ENCODE data around the gene ACP1. TPM values are rescaled to one million over a fixed set of nuclear protein-coding genes. Genes with fewer than 3 reads are reported as not detected.

ACP1 gene
- total and polyA plus RNA-seq, 2 experiments from 2014 or later = 189 to 281 TPM

DNA sequence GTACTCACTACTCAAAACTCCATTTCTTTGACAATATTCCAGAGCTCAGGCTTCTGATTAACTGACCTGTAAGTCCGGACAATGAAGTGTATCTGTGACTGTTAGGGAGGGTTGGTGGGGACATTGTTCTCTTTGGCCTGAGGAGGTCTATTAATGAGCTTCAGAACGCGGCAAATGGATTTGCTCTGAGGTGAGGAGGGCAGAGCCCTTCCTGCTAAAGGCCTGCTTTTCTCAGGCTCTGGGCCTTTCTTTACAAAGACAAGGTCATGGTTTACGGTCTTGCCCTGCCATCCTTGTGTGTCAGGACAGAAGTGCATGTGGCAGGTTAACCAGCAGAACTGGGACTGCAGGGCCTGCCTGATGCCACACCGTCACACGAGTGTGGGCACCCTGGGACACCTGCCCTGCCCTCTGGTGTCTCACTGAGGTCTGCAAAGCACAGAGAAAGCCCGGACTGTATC, 15.9 kb downstream of the ACP1 start:
- H3K36me3 Mint-ChIP-seq (ENCODE audit: low read depth) = peaks cover 57% of the 10 kb centered on the region
- no peak overlapping the region for H3K27ac ChIP-seq (ENCODE audit: low read depth)
- peaks cover 36% of the 10 kb centered on the region for H3K79me2 ChIP-seq (replicated peaks; ENCODE audit: insufficient read depth)
- peaks cover 15% of the 10 kb centered on the region for H3F3A ChIP-seq (replicated peaks; ENCODE audit: low read depth)
- no peak for ATAC-seq
- peaks cover 6% of the 10 kb centered on the region for H3K27me3 Mint-ChIP-seq (ENCODE audit: insufficient read depth, low read depth, poor library complexity)
- peaks cover 21% of the 10 kb centered on the region for H4K20me1 ChIP-seq (replicated peaks; ENCODE audit: insufficient read depth)
- no peak overlapping the region for H3K4me2 ChIP-seq
- DNase-seq (ENCODE audit: low spot score) = no peak
- H3K27me3 ChIP-seq (ENCODE audit: insufficient read depth) = peaks cover 1% of the 10 kb centered on the region
- no peak overlapping the region for H2AFZ ChIP-seq
- H3K9me2 ChIP-seq (ENCODE audit: insufficient read depth) = no peaks in the 10 kb centered on the region
- H3K36me3 ChIP-seq (ENCODE audit: insufficient read depth) = peaks cover 32% of the 10 kb centered on the region
- H3K4me3 ChIP-seq = no peak overlapping the region
- H3K4me1 ChIP-seq (ENCODE audit: insufficient read depth) = peaks cover 31% of the 10 kb centered on the region
- TF ChIP-seq, protein P1, sequence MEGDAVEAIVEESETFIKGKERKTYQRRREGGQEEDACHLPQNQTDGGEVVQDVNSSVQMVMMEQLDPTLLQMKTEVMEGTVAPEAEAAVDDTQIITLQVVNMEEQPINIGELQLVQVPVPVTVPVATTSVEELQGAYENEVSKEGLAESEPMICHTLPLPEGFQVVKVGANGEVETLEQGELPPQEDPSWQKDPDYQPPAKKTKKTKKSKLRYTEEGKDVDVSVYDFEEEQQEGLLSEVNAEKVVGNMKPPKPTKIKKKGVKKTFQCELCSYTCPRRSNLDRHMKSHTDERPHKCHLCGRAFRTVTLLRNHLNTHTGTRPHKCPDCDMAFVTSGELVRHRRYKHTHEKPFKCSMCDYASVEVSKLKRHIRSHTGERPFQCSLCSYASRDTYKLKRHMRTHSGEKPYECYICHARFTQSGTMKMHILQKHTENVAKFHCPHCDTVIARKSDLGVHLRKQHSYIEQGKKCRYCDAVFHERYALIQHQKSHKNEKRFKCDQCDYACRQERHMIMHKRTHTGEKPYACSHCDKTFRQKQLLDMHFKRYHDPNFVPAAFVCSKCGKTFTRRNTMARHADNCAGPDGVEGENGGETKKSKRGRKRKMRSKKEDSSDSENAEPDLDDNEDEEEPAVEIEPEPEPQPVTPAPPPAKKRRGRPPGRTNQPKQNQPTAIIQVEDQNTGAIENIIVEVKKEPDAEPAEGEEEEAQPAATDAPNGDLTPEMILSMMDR (conservative IDR thresholded peaks at IDR 0.05; ENCODE audit: low read depth in 2 of 2) = no peak
- TF ChIP-seq ETS1 (IDR thresholded peaks at IDR 0.05) (no peak), STAT1 (IDR thresholded peaks at IDR 0.05; ENCODE audit: unreplicated experiment) (no peak), ZNF114 (CRISPR knock-in tag; IDR thresholded peaks at IDR 0.05) (no peak), CREB1 (CRISPR knock-in tag; IDR thresholded peaks at IDR 0.05; ENCODE audit: low read depth) (no peak), POLR2AphosphoS5 (IDR thresholded peaks at IDR 0.05; ENCODE audit: low read depth) (no peak), ZNF462 (CRISPR knock-in tag; IDR thresholded peaks at IDR 0.05) (no peak), JUNB (IDR thresholded peaks at IDR 0.05; ENCODE audit: unreplicated experiment) (no peak), EZH2phosphoT487 (IDR thresholded peaks at IDR 0.05; ENCODE audit: unreplicated experiment) (no peak), ZNF331 (CRISPR knock-in tag; IDR thresholded peaks at IDR 0.05; ENCODE audit: low read depth) (no peak), NANOG (IDR thresholded peaks at IDR 0.05; ENCODE audit: borderline replicate concordance) (no peak), EZH2 (IDR thresholded peaks at IDR 0.05; ENCODE audit: low read depth, unreplicated experiment) (no peak)
- TF ChIP-seq, protein P2, sequence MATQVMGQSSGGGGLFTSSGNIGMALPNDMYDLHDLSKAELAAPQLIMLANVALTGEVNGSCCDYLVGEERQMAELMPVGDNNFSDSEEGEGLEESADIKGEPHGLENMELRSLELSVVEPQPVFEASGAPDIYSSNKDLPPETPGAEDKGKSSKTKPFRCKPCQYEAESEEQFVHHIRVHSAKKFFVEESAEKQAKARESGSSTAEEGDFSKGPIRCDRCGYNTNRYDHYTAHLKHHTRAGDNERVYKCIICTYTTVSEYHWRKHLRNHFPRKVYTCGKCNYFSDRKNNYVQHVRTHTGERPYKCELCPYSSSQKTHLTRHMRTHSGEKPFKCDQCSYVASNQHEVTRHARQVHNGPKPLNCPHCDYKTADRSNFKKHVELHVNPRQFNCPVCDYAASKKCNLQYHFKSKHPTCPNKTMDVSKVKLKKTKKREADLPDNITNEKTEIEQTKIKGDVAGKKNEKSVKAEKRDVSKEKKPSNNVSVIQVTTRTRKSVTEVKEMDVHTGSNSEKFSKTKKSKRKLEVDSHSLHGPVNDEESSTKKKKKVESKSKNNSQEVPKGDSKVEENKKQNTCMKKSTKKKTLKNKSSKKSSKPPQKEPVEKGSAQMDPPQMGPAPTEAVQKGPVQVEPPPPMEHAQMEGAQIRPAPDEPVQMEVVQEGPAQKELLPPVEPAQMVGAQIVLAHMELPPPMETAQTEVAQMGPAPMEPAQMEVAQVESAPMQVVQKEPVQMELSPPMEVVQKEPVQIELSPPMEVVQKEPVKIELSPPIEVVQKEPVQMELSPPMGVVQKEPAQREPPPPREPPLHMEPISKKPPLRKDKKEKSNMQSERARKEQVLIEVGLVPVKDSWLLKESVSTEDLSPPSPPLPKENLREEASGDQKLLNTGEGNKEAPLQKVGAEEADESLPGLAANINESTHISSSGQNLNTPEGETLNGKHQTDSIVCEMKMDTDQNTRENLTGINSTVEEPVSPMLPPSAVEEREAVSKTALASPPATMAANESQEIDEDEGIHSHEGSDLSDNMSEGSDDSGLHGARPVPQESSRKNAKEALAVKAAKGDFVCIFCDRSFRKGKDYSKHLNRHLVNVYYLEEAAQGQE (IDR thresholded peaks at IDR 0.05; ENCODE audit: unreplicated experiment) = no peak
- no peaks in the 10 kb centered on the region for H3K9me3 Mint-ChIP-seq
- peaks cover 29% of the 10 kb centered on the region for H3K4me1 Mint-ChIP-seq
- no peak overlapping the region for H3K27ac Mint-ChIP-seq
- H3K4me3 Mint-ChIP-seq = no peak overlapping the region

Data from GM23338 (cell line).